MM.1S (cell line): Measurements from ENCODE around the gene TMEM245.

Experiments used
- CTCF ChIP-seq: fragments of 300-600 bp; sonication (generic); IDR thresholded peaks from 2 replicates; pipeline ENCODE4 v1.5.1; 2016; ENCODE audit warnings: antibody characterized with exemption, low read length, mixed read lengths
- EZH2 ChIP-seq: fragments of 300-600 bp; sonication (generic); optimal IDR thresholded peaks from 2 replicates; pipeline ENCODE3; 2017; ENCODE audit warnings: low read depth, mild to moderate bottlenecking, antibody characterized with exemption, low read length, mixed read lengths
- EZH2phosphoT487 ChIP-seq: fragments of 300-600 bp; sonication (generic); IDR thresholded peaks from 2 replicates; pipeline ENCODE4 v1.6.1; 2018; ENCODE audit warnings: antibody characterized with exemption, low read length

GRCh38 chr9:109013679-109014607 is 105.8 kb downstream of the TMEM245 start:
- no peak for TF ChIP-seq EZH2phosphoT487
- TF ChIP-seq CTCF = no peak
- no peak for TF ChIP-seq EZH2
